CD4-positive, alpha-beta T cell treated with Interleukin-1 beta for 1 hour (primary cell): ENCODE measurements around the gene EOLA1.
"Not testable (repeated sequence)": the region's sequence is repeated elsewhere in the genome, so short reads cannot be mapped to it uniquely, and the experiment has no call there.

ENCODE experiments used
- DNase-seq, 2 donors: peaks; one replicate each; pipeline ENCODE4 v3.0.0-alpha.2; 2020 to 2022

The EOLA1 gene

DNA sequence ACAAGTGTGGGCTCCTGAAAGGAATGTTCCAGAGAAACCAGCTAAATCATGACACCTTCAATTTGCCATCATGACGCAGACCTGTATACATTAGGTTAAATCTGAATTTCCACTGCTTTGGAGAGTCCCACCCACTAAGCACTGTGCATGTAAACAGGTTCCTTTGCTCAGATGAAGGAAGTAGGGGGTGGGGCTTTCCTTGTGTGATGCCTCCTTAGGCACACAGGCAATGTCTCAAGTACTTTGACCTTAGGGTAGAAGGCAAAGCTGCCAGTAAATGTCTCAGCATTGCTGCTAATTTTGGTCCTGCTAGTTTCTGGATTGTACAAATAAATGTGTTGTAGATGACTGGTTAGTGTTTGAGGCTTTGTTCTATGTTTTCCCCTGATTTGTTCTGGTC, 6.2 kb downstream of the EOLA1 start:
- not testable (repeated sequence) for DNase-seq

DNA sequence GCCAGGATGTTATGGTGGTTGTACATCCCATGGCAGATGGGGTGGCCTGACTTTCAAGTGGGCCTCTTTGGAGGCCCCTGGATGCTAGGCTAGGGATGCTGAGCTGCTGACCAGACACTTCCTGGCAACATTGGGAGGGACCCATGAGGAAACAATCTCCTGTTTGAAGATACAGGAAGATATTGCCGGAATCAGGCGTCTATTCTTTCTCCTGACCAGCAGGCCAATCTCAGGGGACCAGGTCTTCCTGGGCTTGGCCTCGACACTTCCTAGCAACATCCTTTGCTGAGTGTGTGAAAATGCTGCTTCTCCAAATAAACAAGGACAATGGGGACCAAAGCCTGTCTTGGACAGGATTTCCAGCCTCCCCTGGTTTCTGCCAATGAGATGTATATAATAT, 7.0 kb downstream of the EOLA1 start:
- not testable (repeated sequence) for DNase-seq

DNA sequence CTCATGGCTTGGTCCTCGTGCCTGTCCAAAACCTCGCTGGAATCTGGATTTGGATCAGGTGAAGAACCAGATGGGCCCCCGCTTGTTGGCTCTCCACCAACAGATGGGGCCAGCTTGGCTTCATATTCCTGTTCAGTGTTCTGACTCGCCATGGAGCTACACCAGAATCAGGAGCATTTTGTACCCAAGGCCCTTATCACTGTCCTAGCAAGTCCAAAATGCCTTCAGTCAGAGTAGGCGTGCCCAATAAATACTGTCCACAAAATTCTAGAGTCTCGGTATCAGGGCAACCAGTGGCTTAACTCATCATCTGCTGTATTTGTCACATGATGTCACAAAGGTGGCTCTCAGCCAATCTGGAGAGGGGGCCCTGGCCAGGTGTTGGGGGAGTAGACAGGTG, 8.9 kb downstream of the EOLA1 start, which contains the start of gene HSFX3:
Gene HSFX3 (minus strand): TSS at position 224 of the 400 bp plus-strand sequence. CDS start 72 bp downstream, at position 152.
- DNase-seq = not testable (repeated sequence)

DNA sequence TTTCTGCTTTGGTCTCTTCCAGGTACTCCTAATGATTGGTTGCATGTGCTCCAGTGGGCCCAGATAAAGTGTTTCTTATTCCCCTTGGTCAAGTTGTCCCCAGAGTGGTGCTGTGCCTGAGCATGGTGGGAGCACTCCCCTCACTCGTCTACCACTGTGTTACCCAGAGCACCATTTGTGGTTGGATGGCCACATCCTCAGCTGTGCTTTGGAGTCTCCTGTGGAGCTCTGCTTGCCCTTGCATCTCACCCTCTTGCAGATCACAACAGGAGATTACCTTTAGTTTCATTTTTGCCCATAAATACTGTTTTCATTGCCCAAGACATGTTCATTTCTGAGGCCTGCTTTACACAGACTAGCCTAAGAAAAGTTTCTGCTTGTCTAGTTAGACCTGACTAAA, 9.6 kb downstream of the EOLA1 start:
- not testable (repeated sequence) for DNase-seq

DNA sequence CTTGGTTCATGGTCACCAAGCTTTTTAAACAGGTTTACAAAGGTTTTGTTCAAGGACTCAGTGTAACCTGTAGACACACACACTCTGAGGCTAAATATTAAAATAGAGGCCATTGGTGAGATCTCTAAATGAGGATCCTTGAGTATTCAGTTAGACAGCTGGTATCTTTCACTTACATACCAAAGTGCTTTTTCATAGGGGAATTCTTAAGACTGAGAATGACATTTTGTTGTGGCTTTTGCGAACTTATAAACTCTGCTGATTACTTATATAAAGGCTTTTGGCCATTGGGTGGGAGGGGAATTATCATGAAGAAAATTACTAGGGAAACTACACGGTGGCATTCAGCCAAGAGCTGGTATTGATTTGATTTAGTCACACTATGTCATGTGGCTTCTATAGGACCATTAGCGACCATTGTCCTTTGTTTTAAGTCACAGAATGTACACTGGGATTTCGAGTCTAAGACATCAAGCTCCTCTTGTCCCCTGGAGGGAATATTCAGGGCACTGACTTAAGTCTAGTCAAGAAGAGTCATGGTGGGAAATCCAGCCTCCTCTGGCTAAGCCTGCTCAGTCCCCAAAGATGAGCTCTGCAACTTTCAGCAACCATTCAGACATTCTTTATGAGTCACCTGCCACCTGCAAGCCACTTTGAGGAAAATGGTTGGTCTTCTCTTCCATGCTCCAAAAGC, 10.6 kb downstream of the EOLA1 start:
- not testable (repeated sequence) for DNase-seq

DNA sequence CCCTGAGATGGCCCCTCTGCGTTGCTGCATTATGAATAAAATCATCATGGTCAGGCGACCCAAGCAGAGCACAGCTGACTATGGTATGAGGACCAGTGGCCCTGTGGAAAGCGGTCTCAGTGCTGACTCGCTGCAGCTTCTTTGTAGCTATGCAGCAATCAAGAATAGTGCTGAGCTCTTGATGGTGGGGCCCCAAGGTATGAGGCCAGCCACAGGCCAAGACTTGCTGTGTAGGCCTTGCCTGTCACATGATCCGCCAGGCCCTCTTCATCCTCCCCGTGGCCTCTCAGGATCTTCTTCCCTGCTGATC, 11.1 kb downstream of the EOLA1 start:
- DNase-seq = not testable (repeated sequence)

DNA sequence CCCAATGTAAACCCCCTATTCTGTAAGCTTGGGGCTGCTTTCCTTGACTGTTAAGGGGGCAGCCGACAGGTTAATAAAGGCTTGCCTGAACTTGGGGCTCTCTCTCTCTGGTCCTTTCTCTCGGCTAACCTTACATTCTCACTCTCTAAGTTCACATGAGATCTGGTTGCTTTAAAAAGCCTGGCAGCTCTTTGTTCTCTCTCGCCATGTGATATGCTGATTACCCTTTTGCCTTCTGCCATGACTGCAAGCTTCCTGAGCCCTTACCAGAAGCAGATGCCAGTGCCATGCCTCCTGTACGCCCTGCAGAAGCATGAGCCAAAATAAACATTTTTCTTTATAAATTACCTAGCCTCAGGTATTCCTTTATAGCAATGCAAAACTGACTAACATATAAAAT, 14.4 kb downstream of the EOLA1 start:
- not testable (repeated sequence) for DNase-seq

DNA sequence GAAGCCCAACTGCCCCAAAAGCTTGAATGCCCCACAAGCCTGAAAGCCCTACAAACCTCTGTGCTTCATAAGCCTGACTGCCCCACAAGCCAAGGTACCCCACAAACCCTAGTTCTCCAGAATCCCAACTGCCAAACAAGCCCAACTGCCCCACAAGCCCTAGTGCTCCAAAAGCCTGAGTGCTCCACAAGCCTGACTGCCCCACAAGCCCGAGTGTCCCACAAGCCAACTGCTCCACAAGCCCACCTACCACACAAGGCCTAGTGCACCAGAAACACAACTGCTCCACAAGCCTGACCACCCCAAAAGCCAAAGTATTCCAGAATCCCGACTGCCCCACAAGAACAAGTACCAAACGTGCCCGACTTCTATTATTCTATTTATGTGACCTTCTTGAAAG, 22.5 kb downstream of the EOLA1 start:
- DNase-seq = no peak

DNA sequence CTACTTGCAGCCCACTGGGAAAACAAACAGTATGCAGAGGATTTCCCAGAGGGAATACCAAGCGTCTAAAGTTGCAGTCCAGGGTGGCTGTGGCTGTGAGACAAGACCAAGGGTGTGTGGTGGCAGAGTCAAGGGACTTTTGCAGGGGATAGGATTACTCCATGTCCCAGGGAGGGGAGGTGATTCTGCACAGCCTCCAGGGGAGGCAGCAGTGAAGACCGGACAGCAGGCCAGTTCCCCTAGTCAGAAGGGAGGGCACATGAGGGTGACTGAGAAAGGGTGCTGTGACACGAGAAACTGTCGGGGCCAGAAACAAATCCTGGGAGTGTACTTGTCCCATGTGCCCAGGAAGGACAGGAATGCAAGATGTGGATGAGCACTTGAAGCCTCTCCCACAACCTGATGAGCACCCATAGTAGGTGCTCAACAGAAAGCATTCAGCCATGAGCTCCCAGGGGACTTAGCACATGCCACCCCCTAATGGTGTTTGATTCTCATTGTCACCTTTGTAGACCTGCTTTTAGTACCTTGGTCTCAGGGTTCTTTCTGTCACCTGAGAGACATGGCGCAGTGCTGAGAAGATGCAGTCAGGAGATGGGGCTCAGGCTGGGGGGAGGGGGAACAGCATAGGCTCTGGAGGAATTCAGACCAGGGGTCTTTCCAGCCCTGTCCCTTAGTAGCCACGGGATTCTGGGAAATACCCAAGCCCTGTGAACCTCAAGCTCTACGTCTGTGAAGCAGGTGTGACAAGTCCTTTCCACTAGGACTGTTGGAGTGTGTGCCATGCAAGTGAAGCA, 27.0 kb downstream of the EOLA1 start:
- no peak for DNase-seq

DNA sequence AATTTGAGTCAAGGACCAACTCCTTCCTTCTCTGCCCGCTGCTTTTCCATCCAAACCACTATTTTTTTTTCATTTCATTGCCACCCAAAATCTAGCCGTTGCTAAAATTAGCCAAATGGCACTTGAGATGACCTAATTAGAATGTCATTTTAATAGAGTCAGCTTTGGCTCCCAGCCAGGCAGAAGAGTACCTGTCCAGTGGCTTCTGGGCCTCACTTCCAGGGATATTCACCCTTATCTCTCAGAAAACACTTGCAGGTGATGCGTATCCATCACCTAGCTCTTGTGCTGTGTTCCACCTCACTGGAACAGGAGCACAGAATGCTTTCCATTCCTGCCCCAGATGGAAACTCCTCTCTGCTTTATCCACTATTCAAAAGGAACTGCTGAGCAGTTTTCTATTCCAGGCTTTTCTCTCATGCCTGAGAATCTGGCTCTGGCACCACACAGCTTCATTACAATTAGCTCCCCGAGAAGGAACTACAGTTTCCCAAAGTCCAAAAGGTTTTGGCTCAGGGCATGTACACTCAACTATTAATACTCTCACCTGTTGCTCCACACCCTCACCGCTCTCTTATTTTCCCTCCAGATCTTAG, 28.0 kb downstream of the EOLA1 start:
- DNase-seq = no peak

DNA sequence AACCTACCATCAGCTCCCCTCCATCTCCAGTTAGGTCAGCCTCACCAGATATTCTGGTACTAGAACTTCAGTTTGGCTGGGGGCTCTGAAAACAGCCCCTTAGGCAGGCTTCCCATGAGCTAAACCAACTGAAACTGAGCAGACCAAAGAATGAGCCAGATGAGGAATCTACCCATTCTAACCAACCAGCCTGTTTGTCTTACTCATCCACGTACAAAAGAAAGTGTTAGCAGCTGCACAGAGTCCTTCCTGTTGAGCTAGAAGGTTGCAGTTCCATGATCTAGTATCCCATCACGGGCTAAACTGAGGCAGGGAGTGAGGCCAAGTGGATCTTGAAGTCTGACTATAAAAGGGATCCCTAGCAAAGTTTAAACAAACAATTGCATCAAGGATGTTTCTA, 29.0 kb downstream of the EOLA1 start:
- DNase-seq = no peak

DNA sequence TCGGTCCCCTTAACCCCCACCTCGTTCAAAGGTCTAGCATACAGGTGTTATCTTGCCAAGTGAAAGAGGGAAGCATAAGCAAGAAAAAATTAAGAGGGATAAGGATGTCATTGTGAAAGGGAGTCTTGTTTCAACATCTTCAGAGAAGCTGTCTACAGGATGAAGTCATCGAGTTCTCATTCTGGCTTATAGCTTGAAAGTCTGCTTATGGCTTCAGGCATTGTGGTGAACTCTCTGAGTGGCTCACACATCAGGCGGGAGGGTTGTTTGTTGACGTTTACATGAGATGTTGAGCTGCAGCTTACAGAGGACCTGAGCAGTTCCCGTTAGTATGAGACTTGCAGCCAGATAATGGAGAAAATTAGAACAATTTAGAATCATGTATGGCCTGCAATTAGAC, 29.9 kb downstream of the EOLA1 start:
- no peak for DNase-seq

DNA sequence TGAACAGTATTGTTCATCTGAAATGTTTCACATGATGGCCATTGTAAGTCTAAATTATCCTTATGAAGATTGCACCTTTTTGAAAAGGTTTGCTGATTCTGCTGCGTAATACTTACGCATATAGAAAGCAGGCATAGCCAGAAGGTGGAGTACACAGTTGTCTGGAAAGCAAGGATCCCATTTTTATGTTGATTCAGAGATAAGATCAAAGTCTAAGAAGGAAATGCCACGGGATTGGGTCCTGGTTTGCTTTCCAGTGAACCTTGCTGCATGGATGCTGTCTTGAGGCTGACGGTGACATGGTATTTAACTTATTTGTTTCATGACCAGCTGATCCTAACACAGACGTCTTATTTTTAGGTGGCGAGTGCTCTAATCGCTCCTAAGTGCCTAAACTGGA, 31.0 kb downstream of the EOLA1 start:
- DNase-seq = no peak

DNA sequence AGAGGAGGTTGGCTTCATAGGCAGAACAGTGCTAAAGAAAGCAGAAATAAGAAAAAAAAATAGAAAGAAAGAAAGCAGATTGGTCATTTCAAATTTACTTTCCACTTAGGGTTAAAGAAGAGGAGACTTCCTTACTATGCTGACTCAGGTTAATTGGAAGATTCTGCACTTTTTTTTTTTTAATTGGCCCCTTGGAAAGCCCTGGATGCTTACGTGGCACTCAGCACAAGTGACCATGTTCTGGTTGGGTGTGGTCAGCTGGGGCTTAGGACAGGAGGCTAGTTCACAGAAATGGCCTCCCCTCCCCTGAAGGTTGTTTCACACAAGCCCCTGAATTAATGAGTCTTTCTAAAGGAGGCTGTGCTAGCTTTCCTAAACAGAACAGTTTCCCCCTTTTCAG, 31.9 kb downstream of the EOLA1 start:
- DNase-seq = no peak

DNA sequence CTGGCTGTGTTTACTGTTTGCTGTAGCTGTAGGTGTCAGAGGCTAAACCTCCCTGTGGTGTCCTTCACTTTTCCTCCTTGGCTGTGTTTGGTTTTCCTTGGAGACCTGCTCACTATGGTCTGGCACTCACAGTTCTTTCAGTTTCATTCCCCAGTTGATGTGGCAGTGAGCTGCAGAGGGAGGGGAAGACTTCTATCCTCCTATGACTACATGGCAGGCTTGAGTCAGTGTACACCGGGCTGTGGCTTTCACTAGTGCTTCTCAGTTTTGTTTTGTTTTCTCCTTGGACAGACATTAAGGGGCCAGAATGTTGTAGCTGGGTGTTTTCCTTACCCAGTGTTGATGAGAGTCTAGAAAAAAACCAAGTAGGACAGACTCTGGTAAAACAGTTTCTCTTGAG, 32.6 kb downstream of the EOLA1 start:
- DNase-seq = not testable (repeated sequence)

DNA sequence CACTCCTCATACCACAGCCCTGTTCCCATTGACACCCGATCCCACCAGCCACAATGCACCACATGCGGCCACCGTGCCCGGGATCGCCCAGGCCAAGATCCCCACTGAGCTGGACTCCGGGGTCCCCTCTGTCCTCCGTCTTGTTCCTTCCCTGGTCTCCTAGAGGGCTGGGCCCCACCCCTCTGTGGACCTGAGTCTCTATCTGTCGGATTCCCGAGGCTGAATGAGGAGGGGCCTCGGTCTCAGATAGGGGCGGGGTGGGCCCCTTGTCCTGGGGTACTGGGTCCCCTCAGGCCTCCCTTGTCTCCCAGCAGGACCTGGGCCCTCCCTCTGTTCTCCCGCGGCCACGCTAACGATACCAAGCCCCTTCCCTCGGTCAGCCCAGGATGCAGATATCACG, 44.8 kb downstream of the EOLA1 start:
- DNase-seq = not testable (repeated sequence)

DNA sequence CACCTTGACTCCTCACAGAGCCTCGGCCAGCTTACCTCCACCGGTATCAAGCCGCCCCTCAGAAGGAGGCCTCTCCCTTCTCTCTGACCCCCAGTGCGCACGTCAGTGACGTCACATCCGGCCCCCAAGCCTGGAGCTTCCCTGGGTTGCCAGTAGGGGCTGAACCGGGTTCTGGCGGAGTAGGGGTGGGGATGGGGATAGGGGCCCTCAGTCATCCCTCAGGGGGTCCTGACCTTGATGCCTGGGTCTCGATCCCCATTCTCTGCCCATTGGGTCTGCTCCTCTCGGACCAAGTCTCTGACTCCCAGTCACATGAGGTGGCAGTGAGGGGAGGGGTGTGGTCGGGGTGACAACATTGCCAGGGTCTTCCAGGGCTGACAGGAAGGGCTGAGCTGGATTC, 46.5 kb downstream of the EOLA1 start, which contains the start of gene MAGEA9B:
Gene MAGEA9B (minus strand): TSS at position 101 of the 400 bp plus-strand sequence. CDS start 4,280 bp downstream, outside the sequence.
- not testable (repeated sequence) for DNase-seq

DNA sequence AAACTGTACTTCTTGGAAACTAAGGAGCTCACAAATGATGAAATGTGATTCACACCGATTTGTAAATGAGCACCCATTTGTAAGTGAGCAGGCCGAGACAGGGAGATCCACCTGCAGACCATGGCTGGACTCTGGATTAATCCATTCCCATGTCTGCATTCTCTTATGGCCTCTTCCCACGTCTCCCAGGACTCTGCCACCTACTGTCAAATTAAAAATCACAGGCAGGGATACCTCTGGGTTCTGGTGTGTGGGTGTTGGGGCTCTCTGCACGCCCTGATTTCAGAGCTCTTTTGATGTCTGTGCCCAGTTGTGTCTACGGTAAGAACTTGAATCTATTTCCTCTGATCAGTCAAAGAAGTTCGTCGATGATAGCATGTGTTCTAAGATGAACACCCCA, 50.2 kb downstream of the EOLA1 start:
- not testable (repeated sequence) for DNase-seq

DNA sequence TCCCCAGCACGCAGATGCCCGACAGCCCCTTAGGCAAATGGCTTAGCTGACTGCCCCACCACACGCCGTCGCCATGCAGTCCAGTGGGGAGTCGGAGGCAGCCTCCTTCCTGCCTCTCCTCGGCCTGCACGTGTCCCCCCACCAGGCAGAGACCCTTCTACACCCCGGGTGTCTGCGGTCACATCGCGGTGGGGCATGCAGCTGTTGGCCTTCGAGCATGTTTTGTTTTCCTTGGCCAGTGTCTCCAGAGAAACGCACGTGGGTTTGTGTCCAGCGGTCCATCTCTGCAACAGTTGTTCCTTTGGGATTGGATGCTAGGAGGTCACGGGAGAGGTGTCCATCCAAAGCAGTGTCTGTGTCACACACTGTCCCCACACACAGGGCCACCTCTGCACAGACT, 54.4 kb downstream of the EOLA1 start, which contains the start of gene HSFX2:
Gene HSFX2 (minus strand): TSS at position 101 of the 400 bp plus-strand sequence. CDS start 614 bp downstream, outside the sequence.
- not testable (repeated sequence) for DNase-seq

DNA sequence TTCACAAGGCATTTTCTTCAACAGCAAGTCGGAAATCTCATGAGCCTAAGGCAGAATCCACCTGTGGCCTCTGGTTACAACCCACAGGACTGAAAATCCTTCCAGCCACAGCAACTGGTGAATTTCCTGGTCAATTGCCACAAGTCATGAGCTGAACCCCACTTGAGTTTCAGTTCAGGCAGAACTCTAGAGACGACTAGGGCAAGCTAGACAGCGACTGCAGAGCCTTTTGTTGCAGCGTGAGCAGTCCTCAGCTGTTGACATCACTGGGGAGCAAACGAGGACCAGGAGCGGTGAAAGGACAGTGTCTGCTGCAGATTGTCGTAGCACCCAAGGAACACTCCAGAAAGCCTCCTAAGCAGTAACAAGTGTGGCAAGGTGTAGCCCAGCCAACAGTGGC, 55.1 kb downstream of the EOLA1 start:
- DNase-seq = not testable (repeated sequence)
